HL-60/S4 treated with phorbol 12-myristate 13-acetate at 8.2 ng/mL for 4 days and 3 days (cell line): ENCODE measurements around the gene DNAH14.
"Not testable (repeated sequence)": the region's sequence is repeated elsewhere in the genome, so short reads cannot be mapped to it uniquely, and the experiment has no call there.

ENCODE experiments used
- in situ Hi-C: fragments of 300-500 bp; cut with MboI; formaldehyde crosslinking; loops from 2 replicates; pipeline ENCODE4 v1.15.0; 2022; ENCODE audit warnings: low sequenced_read_pairs

The DNAH14 gene

DNA sequence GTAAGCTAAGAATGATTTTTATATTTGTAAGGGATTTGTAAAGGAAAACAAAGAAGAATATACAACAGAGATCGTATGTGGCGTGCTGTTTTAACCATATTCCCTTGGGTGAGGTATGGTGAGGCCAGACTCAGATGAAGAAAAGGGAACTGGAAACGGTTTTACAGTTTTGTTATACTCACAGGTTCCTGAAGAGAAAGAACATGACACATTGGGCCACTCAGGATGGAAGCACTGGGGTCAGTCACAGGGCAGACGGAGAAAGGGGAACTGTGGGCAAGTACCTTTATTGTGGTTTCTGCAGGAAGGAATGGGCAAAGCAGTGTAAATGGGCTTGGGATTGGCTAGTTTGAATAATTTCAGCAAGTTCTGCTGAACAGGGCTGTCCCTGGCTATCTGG, 321.0 kb downstream of the DNAH14 start:
- in situ Hi-C loops = no loop called here

- in situ Hi-C loops = no loop called here
These were observed 323.7 kb downstream of the DNAH14 start for GRCh38 chr1:225253173-225253572.

GRCh38 chr1:225253784-225254183, 324.3 kb downstream of the DNAH14 start:
- in situ Hi-C loops = no loop called here

DNA sequence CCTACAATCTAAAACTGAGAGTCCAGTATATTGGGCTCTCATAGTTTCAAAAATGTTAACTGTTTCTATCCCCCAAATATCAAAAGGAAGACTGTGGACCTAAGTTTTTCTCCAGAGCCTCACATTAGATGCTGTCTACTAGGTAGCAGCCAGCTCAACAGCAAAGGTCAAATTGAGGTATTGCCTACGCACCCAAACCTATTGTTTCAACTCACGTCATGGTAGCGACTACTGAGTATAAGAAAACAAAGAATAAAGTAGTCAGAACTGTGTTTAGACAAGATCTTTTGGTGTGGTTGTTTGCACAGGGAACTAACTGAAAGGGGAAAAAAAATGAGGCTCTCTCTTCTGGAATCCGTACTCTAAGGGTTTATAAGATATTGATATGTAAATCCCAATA, 325.2 kb downstream of the DNAH14 start:
- in situ Hi-C loops = no loop called here

DNA sequence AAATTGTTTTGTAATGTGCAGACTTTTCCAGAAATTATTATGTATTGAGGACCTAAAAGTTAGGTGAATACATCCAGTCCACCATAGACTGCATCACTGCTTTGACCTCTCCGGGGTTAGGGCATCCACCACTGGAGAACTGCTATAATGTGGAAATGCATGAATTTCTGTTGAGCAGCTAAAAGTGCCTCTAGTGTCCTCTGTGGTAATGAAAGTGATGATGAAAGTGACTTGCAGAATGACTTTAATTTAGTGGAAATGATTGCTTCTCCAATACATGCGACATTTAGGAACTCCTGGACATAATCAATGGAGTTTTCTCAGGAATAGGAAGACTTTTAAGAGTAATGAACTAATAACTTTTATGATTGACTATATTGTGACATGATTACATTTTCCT, 327.6 kb downstream of the DNAH14 start:
- in situ Hi-C loops = no loop called here

- in situ Hi-C loops = no loop called here
These were observed 329.3 kb downstream of the DNAH14 start for GRCh38 chr1:225258811-225259210.

DNA sequence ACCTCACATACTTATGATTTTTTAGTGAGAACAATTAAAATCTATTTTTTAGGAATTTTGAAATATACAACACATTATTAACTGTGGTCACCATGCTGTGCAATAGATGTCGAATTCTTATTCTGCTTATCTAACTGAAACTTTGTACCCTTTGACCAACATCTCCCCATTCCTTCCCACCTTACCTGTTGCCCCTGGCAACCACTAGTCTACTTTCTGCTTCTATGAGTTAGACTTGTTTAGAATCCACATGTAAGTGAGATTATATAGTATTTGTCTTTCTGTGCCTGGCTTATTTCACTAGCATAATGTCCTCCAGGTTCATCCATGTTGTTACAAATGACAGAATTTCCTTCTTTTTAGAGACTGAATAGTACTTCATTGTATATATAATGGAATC, 330.1 kb downstream of the DNAH14 start:
- in situ Hi-C loops = no loop called here

- in situ Hi-C loops = no loop called here
These were observed 330.8 kb downstream of the DNAH14 start for GRCh38 chr1:225260319-225260718.

DNA sequence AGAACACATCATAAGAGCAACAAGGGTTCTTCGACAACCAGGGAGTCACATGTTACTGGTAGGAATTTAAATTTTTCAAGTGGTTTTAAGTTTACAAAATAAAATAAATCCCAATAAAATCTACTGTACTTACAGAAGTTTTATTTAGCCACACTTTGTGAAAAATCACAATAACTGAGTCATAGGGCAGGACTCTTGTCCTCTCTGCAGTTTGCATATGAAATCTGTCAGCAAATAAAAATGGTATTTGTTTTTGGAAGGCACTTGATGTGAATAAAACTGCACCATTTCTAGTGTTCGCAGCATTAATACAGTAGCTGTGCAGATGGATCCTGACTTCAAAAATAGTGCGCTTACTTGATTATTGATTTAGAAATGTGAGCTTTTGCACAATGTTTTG, 348.0 kb downstream of the DNAH14 start:
- in situ Hi-C loops = no loop called here

- in situ Hi-C loops = no loop called here
These were observed 351.1 kb downstream of the DNAH14 start for GRCh38 chr1:225280563-225280962.

DNA sequence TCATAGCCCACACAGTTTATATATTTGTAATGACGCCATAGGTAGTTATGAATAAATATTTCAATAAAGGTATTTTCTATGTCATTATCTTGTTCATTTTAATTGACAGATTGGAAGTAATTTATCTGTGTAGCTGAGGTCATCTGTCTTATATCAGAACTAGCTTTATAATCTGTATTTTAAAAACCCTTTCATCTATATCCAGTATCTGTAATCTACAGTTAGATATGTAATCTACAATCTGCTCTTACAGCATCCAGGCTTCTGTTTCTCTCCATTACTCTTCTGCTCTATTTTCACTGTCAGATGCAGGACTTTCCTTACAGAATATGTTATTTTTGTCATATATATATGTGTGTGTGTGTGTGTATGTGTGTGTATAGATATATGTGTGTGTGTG, 360.8 kb downstream of the DNAH14 start:
- in situ Hi-C loops = no loop called here

- in situ Hi-C loops = no loop called here
These were observed 370.1 kb downstream of the DNAH14 start for GRCh38 chr1:225299624-225300023.

GRCh38 chr1:225300381-225300780, 370.9 kb downstream of the DNAH14 start:
- in situ Hi-C loops = no loop called here

DNA sequence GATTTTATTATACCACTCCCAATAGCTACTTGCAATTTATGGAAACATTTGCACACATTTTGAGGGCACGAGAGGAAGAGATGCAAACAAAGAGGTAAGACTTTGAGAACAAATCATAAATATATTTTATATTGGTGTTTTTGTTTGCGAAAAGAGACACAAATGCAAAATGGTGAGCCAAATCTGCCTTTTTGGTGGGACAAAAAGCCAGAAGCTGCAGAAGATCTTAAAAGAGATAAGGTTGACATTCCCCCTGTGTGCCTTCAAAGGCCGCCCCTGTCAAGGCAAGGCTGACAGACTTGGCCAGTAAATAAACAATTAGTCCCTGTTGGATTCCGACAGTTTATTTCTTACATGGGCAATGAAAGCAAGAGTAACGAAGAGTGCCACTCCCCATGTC, 375.5 kb downstream of the DNAH14 start:
- in situ Hi-C loops = no loop called here

- in situ Hi-C loops = not testable (repeated sequence)
These were observed 381.1 kb downstream of the DNAH14 start for GRCh38 chr1:225310544-225310943.

GRCh38 chr1:225318706-225319575, 389.5 kb downstream of the DNAH14 start:
- in situ Hi-C loops = no loop called here

DNA sequence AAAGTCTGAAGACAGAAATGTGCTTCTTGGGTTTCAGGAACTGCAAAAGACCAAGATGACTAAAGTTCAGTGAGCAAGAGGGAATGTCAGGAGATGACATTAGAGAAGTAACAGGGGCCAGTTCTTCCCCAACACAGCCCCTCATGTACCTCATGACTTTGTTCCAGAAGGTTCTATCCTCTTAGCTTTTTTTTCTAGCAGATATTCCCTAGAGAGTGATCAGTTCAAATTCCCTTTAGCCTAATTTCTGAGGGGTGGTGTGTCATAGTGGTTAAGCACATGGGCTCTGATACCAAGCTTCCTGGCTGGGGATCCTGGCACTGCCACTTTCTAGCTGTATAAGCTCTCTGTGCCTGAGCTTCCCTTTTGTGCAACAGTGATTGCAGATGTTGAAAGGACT, 390.4 kb downstream of the DNAH14 start:
- in situ Hi-C loops = no loop called here

- in situ Hi-C loops = no loop called here
These were observed 392.3 kb downstream of the DNAH14 start for GRCh38 chr1:225321784-225322183.

GRCh38 chr1:225329041-225329440, 399.6 kb downstream of the DNAH14 start:
- in situ Hi-C loops = no loop called here

DNA sequence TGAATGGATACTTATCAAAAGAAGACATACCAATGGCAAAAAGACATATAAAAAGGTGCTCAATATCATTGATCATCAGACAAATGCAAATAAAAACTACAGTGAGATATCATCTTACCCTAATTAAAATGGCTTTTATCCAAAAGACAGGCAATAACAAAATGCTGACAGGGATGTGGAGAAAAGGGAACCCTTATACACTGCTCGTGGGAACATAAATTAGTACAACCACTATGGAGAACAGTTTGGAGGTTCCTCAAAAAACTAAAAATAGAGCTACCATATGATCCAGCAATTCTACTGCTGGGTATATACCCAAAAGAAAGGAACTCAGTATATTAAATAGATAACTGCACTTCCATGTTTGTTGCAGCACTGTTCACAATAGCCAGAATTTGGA, 400.5 kb downstream of the DNAH14 start:
- in situ Hi-C loops = not testable (repeated sequence)

DNA sequence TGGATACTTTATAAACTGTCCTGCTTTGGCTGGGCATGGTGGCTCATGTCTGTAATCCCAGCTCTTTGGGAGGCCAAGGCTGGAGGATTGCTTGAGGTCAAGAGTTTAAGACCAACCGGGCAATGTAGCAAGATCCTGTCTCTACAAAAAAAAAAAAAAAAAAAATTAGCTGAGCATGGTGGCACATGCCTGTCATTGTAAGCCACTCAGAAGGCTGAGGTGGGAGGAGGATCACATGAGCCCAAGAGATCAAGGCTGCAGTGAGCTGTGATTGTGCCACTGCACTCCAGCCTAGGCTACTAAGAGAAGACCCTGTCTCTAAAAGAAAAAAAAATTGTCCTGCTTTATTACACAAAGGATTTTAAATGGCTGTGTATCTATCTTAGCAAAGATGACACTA, 403.2 kb downstream of the DNAH14 start:
- in situ Hi-C loops = no loop called here

DNA sequence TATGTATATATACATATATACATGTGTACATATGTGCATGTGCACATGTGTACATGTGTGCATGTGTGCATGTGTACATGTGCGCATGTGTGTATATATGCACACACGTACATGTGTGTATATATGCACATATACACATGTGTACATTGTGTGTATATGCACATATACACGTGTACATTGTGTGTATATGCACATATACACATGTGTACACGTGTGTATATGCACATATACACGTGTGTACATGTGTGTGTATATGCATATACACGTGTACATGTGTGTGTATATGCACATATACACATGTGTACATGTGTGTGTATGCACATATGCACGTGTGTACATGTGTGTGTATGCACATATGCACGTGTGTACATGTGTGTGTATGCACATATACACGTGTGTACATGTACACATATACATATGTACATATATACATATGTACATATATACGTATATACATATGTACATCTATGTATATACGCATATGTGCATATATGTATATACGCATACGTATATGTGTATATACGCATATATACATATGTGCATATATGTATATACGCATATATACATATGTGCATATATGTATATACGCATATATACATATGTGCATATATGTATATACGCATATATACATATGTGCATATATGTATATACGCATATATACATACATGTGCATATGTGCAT, 405.8 kb downstream of the DNAH14 start:
- in situ Hi-C loops = not testable (repeated sequence)
